Astrocyte (in vitro differentiated cells and primary cell): ENCODE measurements around the gene CHD5.

ENCODE experiments used
- CTCF ChIP-seq: IDR thresholded peaks from 2 replicates; pipeline ENCODE4 v1.5.1; 2011; ENCODE audit warnings: low read depth, mild to moderate bottlenecking, inconsistent platforms, low read length, moderate library complexity; ENCODE audit not compliant: insufficient read depth
- EZH2 ChIP-seq: IDR thresholded peaks from 2 replicates; pipeline ENCODE4 v1.6.1; 2012; ENCODE audit warnings: mild to moderate bottlenecking, low read length, inconsistent platforms; ENCODE audit not compliant: insufficient read depth

- no peak for TF ChIP-seq CTCF
- no peak for TF ChIP-seq EZH2
These were observed 38.5 kb downstream of the CHD5 start for GRCh38 chr1:6141592-6141991.
